ENCODE measurements around the gene DPY19L3.

DPY19L3 gene

DNA sequence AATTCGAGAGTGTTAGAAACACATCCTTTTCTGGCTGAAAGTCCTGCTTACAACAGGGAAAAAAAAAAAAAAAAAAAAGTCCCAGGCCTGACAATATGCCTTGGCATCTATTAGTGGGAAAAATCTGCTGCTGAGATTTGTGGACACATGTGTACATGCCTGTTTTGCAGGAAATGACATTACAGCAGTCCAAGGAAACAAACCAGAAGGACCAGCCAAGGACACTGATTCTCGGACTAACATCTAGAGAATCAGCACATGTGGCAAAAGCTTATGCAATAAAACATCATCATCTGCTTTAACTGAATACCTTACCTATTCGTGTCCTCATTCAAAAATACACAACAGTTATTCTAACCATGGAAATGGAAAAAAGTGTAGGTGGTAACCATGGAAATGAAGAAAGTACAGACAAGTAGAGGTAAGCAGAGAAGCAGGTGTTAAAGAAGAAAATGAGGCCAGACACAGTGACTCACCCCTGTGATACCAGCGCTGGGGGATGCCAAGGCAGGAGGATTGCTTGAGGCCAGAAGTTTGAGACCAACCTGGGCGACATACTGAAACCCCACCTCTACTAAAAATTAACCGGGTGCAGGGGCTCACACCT lies 9.4 kb upstream of the DPY19L3 start:
- no peak for DNase-seq (ENCODE audit: low read depth)
- H3K4me3 ChIP-seq (ENCODE audit: low read depth, low read length): no peak overlapping the region
- TF ChIP-seq, protein P1, sequence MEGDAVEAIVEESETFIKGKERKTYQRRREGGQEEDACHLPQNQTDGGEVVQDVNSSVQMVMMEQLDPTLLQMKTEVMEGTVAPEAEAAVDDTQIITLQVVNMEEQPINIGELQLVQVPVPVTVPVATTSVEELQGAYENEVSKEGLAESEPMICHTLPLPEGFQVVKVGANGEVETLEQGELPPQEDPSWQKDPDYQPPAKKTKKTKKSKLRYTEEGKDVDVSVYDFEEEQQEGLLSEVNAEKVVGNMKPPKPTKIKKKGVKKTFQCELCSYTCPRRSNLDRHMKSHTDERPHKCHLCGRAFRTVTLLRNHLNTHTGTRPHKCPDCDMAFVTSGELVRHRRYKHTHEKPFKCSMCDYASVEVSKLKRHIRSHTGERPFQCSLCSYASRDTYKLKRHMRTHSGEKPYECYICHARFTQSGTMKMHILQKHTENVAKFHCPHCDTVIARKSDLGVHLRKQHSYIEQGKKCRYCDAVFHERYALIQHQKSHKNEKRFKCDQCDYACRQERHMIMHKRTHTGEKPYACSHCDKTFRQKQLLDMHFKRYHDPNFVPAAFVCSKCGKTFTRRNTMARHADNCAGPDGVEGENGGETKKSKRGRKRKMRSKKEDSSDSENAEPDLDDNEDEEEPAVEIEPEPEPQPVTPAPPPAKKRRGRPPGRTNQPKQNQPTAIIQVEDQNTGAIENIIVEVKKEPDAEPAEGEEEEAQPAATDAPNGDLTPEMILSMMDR (conservative IDR thresholded peaks at IDR 0.05; ENCODE audit: low read depth, low read length): no peak

DNA sequence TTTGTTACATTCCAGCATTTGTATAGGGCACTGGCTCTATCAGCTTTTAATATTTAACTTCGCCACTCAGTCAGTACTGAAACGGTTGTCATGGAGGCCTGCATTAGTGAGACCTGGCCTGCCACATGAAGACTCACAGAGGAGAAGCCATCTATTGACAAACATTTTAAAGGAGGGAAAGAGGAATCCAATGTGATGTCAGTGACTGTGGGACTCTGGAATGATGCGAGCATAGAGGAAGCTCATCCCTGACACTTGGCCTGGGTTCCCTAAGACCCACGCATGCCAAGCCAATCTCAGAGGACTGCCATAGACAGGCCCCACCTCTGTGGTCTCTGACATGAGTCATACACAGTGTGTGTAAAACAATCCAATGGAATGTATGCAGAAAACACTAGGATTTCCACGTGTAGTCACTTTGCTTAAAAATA lies 7.9 kb upstream of the DPY19L3 start:
- DNase-seq (ENCODE audit: low read depth): peak; percentile 77
- TF ChIP-seq, protein P1 (conservative IDR thresholded peaks at IDR 0.05; ENCODE audit: low read depth, low read length): no peak
- H3K4me3 ChIP-seq (ENCODE audit: low read depth, low read length): no peak overlapping the region

DNA sequence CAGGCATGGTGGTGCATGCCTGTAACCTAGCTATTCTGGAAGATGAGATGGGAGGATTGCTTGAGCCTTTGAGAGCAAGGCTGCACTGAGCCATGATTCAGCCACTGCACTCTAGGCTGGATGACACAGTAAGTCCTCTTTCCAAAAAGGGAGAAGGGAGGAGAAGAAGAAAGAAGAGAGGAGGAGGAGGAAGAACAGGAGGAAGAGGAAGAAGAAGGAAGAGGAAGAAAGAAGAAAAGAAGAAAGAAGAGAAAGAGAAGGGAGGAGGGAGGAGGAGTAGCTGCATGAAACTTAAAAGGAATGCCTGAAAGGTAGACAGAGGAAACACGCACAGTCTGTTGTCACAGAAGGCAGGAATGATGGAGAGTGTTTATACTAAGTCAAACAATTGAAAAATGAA lies 3.6 kb upstream of the DPY19L3 start:
- no peak for DNase-seq (ENCODE audit: low read depth)
- H3K4me3 ChIP-seq (ENCODE audit: low read depth, low read length): no peak overlapping the region
- TF ChIP-seq, protein P1 (conservative IDR thresholded peaks at IDR 0.05; ENCODE audit: low read depth, low read length): no peak

DNA sequence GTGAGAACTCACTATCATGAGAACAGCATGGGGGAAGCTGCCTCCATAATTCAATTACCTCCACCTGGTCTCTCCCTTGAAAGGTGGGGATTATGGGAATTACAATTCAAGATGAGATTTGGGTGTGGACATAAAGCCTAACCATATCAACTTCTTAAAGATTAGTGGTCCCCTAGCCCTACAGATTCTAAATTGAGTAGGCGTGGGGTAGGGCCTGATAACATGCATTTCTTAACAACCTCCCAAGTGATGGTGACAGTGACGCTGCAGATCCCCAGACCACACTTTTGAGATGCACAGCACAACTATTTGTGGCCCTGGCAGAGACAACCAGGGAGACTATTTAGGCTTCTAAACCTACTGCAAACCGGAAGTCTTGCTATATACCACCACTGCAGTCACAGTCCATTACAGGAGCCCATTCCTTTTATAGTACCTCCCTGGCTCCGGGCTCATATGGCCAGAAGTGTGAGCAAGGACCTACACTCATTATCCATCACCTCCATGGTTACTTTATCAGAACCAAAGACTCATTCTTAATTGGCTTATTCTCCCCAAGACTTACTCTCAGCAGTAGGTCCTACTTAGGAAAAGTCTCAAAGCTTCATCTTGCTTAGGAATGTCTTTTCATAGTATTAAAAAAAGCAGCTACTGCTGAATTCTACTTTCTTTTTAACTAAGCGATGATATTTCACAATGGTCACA lies 2.1 kb upstream of the DPY19L3 start:
- TF ChIP-seq, protein P1 (conservative IDR thresholded peaks at IDR 0.05; ENCODE audit: low read depth, low read length): no peak
- no peak overlapping the region for H3K4me3 ChIP-seq (ENCODE audit: low read depth, low read length)
- DNase-seq (ENCODE audit: low read depth): no peak

DNA sequence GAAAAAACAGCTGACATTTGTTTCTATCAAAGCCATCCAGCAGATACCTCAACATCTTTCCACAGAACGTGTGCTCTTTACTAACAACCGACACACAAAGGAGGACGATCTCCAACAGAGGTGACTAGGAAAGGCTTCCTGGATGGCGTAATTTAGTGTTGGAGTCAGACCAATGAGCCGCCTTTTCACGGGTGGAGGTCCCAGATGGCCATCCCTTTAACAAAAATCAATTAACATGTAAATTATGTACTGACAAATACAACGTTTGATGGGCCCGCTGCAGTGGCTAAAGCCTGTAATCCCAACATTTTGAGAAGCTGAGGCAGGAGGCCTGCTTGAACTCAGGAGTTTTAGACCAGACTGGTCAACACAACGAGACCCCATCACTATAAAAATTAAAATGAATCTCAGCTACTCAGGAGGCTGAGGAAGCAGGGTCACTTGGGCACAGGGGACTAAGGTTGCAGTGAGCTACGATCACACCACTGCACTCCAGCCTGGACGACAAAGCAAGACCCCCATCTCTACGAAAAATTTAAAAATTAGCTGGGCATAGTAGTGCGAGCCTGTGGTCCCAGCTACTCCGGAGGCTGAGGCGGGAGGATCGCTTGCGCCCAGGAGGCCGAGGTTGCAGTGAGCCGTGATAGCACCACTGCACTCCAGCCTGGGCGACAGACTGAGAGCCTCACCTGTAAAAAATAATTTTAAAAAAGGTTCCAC lies 1.2 kb upstream of the DPY19L3 start:
- peak overlapping the region; percentile 91 for H3K4me3 ChIP-seq (ENCODE audit: low read depth, low read length)
- TF ChIP-seq, protein P1 (conservative IDR thresholded peaks at IDR 0.05; ENCODE audit: low read depth, low read length): no peak
- peak; percentile 26 for DNase-seq (ENCODE audit: low read depth)

DNA sequence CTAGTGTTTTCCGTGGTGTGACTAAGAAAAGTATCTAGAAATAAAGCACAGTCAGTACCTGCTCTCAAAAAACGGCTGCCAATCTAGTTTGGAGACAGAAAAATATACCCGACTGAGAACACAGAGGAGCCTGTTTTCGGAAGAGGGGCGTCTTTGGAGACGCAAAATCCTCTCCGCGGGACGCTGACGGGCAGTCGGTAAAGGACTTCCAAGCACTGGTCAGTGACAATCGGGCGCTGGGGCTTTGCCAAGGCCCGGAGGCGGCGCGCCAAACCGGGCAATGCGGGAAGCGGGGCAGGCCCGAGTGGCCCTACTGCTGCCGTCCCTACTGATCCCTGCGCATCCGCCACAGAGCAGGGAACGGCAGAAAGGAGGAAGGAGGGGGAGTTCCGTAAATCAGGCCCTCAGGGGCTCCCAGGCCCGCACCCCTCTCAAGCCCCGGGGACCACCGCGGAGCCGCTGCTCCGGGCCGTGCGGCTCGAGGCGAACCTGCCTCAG lies 588 bp upstream of the DPY19L3 start:
- TF ChIP-seq, protein P1 (conservative IDR thresholded peaks at IDR 0.05; ENCODE audit: low read depth, low read length): no peak
- DNase-seq (ENCODE audit: low read depth): peak; percentile 33
- peak overlapping the region; percentile 91 for H3K4me3 ChIP-seq (ENCODE audit: low read depth, low read length)
